ENCODE results near the gene GLRX. TPM values are rescaled to one million over a fixed set of nuclear protein-coding genes. Genes with fewer than 3 reads are reported as not detected.
"Not testable (repeated sequence)": the region's sequence is repeated elsewhere in the genome, so short reads cannot be mapped to it uniquely, and the experiment has no call there.

The GLRX gene
- total RNA-seq, 1 experiment from 2014 or later, result 63.6 TPM

DNA sequence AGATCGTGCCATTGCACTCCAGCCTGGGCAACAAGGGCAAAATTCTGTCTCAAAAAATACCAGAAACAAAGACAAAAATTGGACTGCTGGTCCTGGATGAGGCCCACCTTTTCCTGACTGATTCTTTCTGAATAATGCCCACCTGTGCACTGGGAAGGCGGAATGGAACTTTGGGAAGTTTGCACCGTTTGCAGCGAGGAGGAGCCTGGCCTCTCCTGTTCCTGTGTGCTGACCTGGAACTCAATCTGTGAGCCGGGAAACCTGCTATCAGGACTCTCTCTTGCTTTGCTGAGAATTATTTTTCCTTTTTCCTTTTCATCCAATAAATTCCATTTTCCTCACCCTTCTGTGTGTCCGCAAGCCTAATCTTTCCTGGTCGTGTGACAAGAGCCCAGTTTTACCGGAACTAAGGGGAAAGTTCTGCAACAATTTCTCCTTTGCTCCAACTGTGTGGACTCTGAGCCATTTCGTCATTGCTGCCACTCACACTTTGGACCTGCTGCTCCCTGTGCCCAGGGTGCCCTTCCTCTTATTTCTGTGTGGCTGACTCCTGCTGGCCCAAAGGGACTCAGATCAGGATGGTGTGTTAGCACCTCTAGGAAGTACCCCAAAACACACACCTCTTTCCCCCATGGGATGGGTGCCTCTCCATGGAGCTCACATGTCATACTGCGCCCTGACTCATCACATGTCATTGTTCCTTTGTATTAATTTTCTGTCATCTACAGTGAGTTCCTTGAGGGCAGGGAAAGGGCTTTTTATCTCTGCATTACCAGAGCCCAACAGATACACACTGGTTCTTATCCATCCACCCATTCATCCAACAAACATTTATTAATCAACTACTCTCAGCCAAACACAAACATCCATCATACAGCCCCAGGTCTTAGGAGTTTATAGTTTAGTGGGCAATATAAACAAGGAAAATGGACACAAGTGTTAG is 4.7 kb upstream of the GLRX start:
- no peak for DNase-seq (ENCODE audit: low spot score)

DNA sequence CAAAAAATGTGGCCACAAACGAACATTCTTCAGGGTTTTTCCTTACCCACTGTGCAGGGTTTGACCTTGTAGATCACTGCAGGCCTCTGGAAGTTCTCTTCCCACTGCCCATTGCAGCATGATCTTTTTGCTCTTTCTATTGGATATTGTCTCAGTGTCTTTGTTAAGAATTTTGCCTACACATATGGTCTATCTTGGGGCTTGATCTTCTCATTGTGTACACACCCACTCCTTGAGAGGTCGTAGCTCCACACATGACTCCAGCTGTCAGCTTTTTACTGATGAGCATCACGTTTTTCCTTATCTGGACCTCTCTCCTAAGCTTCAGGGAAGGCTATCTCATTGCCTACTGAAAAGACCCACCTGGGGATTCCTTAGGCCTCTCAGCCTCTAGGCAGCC is 3.0 kb upstream of the GLRX start:
- no peak for DNase-seq (ENCODE audit: low spot score)

DNA sequence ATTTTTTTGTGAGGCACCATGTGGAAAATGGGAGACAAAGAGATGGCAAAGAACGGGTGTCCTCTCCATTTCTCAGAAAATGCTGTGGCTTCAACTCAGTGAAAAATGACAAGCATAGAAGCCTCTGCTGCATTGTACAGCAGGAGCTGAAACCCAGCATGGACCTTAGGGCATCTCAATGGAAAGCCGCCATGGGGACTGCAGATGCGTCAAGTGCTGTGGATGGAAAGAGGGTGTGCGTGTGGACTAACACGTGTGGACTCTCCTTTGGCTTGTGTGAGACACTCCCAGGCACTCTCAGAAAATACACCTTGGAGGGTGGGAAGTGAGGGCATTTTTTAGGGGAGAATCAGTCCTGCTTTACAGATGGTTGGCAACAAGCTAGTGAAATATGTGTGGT is 2.2 kb upstream of the GLRX start:
- no peak for DNase-seq (ENCODE audit: low spot score)

DNA sequence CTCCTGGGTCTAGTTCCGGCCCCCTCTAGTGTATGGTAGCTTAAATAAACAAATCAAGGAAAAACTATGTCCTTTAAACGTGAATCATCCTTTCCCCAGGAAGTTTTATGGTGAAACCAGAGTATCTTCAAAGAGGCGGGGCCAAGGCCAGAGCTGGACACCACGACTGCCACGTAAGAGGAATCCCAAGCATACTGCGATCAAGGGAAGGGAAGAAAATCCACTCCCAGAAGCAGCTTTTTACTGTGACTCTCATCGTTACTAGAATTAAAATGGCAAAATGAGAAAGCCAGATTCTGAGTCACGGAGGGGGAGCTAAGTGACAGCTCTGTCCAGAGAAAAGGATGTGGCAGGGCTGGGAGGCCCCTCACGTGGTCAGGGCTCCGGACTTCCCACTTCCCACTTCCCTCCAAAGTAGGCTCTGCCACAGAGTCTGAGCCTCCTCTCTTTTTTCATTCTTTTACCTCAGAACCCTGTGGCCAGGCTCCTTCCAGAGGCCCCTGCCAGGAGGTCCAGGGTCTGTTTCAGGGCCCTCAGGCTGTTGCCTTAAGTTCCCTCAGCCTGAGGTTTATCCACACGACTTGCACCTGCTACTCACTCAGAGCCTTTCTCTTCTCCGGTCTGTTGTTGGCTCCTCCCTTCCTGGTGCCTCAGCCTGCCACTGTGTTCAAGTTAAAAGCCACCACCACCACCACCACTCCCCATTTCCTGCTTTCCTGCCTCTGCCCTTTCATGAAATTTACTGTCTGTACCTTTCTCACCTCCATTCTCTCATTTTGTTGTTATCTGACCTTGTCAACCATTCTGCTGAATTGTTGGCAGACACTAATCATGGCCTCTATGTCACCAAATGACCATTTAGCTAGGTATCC is 1.4 kb upstream of the GLRX start:
- peak; percentile 94 for DNase-seq (ENCODE audit: low spot score)

DNA sequence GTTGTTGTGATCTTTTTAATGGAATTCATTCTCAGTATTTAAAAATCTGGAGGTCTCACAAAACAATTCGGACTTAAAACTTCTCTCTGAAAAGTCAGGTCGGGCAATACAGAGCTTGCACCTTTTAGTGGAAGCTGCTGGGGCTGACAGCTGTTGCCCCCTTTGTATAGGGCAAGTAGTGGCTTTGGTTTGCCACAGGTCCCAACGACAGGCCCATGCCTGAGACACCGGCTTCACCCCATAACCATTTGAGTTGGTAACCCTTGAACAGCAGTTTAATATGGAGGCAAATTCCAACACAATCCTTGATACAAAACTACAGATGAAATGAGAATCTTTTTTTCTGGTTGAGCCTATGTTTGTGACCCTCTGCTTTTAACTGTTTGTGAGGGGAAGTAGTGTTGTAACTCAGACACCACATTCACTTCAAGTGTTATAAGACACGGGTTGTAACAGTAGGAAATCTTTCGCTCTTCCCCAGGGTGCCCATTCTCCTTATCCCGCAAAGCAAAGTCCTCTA is 752 bp upstream of the GLRX start:
- DNase-seq (ENCODE audit: low spot score), result no peak

DNA sequence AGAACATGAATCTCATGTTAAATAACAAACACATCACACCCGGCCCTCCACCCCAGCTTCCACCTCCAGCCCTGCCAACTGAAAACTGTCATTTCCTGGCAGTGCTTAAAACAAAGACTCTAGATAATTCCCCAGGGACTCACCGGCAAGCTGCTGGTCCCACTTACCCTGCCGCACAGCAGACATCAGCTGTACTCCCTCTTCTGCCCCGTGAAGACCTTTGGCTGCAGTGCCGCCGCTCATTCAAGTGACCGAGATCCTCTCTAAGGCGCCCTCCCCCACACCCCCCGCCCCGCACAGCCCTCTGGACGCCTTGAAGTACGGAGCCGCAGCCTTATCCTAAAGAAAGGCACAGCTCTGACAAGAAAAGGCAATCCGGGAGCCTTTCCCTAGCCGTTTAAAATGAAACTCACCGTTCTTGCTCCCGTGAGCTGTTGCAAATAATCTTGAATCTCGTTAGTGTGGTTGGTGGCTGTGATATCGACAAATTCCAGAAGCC is 434 bp downstream of the GLRX start:
- DNase-seq (ENCODE audit: low spot score), result peak; percentile 51

DNA sequence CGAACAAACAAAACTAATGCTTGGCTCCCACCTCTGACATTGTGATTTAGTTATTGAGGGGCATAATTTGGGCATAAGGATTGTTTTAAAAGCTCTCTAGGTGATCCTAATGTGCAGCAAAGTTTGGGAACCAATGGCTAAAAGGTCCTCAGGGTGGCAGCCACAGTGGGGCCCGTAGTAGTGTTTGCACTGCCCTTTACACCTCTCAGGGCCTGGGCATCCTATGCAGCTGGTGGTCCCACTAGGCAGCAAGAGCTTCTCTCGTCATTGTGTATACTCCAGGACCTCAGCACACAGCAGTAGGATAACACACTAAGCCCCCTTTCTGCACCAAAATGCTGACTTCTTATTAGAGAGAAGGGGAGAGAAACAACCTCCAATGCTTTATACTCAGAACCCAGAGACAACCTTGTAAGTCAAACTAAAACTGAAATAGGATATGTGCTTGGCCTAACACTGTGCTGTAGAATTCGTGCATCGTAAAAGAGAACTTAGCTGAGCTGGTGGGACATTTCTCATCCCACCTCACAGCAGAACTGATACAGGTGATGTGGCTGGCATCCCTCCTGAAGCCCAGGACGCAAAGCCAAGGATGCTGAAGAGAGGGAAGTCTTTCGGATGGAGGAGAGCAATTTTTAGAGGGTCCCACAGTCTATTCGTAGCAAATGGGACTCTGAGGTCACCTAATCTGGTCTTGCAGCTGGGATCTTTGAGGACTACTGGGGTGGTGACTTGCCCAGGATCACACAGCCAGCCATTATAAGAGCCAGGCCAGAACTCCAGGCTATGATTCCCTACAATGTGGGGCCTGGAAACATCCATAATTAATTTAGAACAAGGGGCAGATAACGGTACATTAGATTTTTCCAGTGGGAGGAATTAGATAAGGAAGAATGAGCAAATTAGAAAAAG is 1.2 kb downstream of the GLRX start:
- DNase-seq (ENCODE audit: low spot score), result no peak

DNA sequence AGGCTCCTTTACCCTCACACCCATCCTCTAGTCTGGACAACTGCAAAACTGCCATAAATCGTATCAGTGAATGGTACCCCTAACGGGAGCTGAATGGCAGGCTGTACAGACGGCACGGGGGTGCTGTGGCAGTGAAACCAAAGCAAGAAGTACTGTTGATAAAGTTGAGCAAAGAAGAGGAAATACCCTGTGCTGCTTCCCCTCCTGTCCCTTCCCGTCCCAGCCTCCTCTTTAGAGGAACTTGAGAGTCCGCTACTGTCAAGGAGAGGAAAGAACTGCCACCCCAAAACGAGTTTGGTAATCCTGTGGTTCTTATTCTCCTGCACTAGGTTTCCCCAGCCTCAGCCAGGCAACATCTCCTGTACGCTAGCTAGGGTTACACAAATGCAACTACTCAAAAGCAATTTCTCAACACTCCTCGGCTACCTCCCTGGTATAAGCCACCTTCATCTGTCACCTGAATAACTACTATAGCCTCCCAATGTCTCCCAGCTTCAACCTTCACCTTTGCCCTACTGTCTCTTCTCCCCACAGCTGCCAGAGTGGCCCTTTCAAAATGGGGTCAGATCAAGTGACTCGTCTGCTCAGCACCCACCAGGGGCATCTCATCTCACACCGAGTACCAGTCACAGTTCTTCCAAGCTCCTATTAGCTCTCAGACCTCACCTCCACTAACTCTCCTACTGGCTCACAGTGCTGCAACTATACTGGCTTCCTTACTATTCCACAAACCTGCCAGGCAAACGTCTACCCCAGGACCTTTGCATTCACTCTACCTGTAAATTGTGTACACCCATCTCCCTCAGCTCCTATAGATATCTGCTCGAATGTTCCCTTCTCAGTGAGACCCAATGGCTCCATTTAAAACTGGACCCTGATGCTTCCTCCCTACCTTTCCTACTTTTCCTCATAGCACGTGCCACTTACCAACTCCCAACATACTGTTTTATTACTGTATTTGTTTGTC is 4.1 kb downstream of the GLRX start:
- no peak for DNase-seq (ENCODE audit: low spot score)

DNA sequence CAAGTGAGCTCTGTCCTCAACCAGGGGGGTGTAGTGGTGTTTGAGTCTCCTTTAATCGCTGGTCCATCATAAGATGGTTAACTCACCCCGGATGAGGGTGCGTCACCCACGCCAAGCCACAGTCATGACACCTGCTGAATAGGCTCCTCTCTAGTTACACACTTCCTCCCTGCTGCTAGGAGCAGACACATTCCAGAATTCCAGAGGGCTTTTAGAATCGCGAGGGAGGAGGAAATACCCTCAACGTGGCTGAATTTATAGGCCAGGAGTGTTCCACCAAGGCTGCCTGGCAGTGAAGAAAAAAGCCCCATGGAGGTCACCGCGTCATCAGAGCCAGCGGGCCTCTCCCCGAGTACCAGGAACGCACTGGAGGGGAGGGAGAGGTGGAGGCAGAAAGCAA is 5.1 kb downstream of the GLRX start:
- peak; percentile 92 for DNase-seq (ENCODE audit: low spot score)

DNA sequence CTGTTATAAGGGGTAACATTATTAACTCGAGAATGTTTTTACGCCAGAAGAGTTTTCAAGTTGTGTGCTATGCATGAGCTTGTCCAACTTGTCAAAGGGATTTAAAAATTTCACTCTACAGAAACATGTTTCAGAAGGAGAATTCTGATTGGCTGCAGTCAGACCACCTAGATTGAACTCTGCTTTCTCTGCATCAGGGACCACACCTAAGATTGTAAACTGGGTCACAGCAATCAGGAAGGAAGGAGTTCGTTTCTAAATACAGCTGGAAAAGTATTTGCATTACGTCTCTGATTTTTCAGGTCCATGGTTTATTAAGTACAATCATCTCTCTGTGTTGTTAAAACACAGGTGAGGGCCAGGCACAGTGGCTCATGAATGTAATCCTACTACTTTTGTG is 5.8 kb downstream of the GLRX start:
- no peak for DNase-seq (ENCODE audit: low spot score)

DNA sequence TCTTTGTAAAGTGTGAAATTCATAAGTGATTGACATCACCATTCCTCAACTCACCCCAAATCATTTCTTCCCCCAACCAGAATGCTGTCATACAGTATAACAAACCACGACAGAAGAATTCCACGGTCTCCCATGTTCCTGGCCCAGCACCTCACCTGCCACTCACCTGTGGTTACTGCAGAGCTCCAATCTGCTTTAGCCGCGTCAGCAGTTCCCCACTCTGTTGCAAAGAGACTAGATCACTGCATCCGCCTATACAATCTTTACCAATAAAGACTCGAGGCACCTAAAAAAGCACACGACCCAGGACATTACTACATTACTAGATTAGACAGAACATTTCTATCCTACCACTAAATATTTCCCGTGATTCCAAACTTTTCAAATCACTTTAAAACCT is 6.2 kb downstream of the GLRX start:
- no peak for DNase-seq (ENCODE audit: low spot score)

DNA sequence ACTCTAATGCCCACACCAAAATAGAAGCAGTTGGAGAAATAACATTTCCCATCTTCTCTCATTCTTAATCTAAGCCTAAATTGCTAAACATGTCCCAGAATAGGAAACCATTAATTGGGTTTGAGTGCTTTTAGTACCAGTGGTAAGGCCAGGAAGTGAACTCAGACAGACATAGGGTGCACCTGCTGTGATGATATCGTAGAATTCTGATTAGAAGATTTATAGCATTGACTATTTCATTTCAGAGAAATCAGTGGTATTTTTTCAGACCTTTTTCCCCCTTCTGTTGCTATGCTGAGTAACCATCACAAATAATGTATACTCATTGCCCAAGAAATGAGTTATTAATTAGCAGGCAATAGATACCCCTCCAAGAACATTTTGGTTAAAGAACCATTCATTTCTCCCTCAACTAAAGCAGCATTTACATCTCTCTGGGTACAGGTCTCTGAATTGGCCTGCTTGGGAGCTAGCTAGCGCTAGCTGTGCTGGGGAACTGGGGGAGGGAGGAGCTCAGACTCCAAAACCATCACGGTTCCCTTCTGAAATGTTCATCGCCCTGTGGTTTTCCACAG is 7.3 kb downstream of the GLRX start:
- no peak for DNase-seq (ENCODE audit: low spot score)

DNA sequence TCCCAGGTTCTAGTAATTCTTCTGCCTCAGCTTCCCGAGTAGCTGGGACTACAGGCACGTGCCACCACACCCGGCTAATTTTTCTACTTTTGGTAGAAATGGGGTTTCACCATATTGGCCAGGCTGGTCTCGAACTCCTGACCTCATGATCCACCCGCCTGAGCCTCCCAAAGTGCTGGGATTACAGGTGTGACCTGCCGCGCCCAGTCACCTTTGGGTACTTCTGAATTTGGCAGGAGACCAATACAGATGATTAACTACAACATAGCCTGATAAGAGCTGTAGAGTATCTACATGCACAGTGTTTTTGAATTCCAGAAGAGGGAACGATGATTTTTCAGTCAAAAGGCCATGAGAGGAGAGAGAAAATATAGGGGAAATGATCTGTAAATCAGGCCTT is 9.5 kb downstream of the GLRX start:
- DNase-seq (ENCODE audit: low spot score), result not testable (repeated sequence)

DNA sequence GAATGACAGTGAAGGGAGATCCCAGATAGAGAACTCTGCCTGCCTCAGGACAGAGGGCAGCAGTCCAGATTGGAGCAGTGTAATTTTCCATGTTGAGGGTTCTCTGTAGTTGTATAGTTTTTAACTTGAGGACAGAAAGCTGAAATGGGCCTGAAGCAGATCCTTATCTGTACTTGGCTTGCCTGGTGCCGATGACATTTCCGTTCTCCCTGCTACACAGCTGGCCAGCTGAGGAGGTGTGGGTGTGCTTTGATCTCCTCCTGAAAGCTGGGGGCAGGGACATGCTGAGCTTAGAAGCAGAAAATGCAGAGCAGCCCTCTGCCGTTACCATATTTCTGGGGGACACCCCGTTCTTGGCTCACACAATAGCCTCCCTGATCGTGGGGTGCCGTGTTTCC is 10.5 kb downstream of the GLRX start:
- no peak for DNase-seq (ENCODE audit: low spot score)

DNA sequence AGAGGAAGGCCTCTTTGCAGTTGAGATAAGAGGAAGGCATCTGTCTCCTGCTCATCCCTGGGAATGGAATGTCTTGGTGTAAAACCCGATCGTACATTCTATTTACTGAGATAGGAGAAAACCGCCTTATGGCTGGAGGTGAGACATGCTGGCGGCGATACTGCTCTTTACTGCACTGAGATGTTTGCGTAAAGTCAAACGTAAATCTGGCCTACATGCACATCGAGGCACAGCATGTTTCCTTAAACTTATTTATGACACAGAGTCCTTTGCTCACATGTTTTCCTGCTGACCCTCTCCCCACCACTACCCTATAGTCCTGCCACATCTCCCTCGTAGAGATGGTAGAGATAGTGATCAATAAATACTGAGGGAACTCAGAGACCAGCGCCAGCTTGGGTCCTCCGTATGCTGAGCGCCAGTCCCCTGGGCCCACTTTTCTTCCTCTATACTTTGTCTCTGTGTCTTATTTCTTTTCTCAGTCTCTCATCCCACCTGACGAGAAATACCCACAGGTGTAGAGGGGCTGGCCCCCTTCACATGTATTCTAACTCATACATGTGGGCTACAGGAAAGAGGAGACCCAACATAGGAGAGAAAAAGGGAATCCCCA is 11.0 kb downstream of the GLRX start:
- DNase-seq (ENCODE audit: low spot score), result not testable (repeated sequence)

DNA sequence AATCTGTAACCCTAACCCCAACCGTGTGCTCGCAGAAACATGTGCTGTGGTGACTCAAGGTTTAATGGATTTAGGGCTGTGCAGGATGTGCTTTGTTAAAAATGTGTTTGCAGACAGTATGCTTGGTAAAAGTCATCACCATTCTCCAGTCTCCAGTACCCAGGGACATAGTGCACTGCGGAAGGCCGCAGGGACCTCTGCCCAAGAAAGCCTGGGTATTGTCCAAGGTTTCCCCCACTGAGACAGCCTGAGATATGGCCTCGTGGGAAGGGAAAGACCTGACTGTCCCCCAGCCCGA is 11.5 kb downstream of the GLRX start:
- DNase-seq (ENCODE audit: low spot score), result not testable (repeated sequence)

DNA sequence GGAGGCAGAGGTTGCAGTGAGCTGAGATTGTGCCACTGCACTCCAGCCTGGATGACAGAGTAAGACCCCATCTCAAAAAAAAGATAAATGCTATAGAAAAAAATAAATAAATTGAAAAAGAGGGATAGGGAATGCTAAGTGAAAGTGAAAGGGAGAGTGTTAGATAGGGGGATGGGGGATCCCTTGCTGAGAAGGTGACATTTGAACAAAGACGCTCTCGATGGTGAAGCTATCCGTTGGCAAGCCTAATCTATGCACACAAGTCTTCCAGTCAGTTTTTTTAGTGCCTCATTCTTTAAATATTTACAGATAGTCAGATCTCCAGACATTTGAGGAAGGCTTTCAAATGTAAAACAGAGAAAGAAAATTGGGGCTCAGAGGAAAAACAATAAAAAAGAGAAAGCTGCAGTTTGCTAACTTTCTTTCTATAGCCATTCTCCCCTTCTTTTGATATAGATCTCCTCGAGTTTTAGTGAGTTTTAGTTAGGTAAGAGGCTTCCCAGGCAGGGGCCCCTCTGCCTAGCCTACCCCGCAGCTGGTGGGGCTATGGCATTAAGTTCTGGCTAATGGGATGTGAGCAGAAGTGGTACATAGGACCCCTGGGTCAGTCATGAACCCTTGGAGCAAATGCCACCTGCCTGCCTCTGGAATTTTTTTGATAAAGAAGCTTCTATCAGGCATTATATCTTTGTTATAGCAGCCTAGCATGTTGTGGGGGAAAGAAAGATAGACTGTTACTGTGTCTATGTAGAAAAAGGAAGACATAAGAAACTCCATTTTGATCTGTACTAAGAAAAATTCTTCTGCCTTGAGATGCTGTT is 12.0 kb downstream of the GLRX start:
- no peak for DNase-seq (ENCODE audit: low spot score)

DNA sequence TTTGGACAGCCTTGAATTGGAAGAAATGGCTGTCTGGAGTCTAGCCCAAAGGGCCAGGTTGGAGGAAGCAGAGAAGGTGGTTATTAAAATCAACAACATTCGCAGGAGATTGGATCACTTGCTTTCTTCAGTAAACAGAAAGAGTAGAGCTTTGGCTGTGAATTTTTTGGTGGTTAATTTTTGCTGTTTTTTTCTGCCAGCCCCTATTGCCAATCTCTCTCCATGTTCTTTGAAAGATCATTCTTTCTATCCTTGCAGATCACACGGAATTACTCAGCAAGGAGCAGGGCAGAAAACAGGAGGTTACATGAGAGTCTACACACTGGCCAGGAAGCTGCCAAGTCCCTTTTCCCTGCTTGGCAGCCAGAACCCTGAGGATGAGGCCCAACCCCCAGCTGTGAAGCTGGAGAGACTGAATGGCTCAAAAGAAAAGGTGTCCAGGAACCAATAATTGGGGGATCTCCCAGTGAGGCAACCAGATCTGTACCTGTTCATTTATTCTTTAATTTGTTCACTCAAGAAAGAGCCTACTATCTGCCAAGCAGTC is 13.0 kb downstream of the GLRX start:
- DNase-seq (ENCODE audit: low spot score), result no peak

Data from A172 (cell line).